Prostate gland (tissue), 2 donors: ENCODE measurements around the gene CACNA1D.

ENCODE experiments used
- CTCF ChIP-seq, 4 experiments: fragments of 200-600 bp in 2 of 4; fragments of 450-650 bp in 2 of 4; sonication (generic) in 2 of 4; IDR thresholded peaks; 1 replicate in 3 of 4; 2 replicates in 1 of 4; pipeline ENCODE4 v1.5.1; 2016 to 2019; ENCODE audit warnings: antibody characterized with exemption in 4 of 4, mild to moderate bottlenecking in 2 of 4, moderate library complexity in 2 of 4
- POLR2A ChIP-seq: fragments of 450-650 bp; IDR thresholded peaks from one replicate; pipeline ENCODE4 v1.6.1; 2016; ENCODE audit warnings: antibody characterized with exemption, mild to moderate bottlenecking

- TF ChIP-seq CTCF (IDR thresholded peaks at IDR 0.05) (no peak), POLR2A (no peak)
Measured at GRCh38 chr3:53478166-53478830, 16.1 kb upstream of the CACNA1D start.
